Right lobe of liver (tissue), 6 donors: Measurements from ENCODE around the gene TUFM. TPM values are rescaled to one million over a fixed set of nuclear protein-coding genes. Genes with fewer than 3 reads are reported as not detected.

Experiments
- ATAC-seq, 4 donors: fragments of 200-7000 bp; cut with Tn5 transposase; one replicate each; pipeline ENCODE4 v1.9.1; 2020; ENCODE audit warnings: mild to moderate bottlenecking in 4 of 4, moderate library complexity in 4 of 4
- DNase-seq, 3 donors: peaks; one replicate each; pipeline ENCODE4 v3.0.0-alpha.2; 2020
- H3K27ac ChIP-seq, 3 donors: fragments of 200-600 bp; one replicate each; pipeline ENCODE4 v1.8.0; 2022
- H3K27me3 ChIP-seq, 2 donors: fragments of 200-600 bp; one replicate each; pipeline ENCODE4 v1.8.0; 2022
- H3K36me3 ChIP-seq, 4 donors: fragments of 200-600 bp; sonication (generic) in 1 of 4; one replicate each; pipeline versions ENCODE4 v1.5.1 to v1.8.0; 2017 to 2022; ENCODE audit warnings: control low read depth in 1 of 4
- H3K4me1 ChIP-seq, 4 donors: fragments of 200-600 bp; sonication (generic) in 1 of 4; one replicate each; pipeline versions ENCODE4 v1.5.1 to v1.8.0; 2017 to 2022; ENCODE audit warnings: control low read depth in 1 of 4
- H3K4me3 ChIP-seq, 3 donors: fragments of 200-600 bp; one replicate each; pipeline ENCODE4 v1.8.0; 2022
- H3K9me3 ChIP-seq, 4 donors: fragments of 200-600 bp; sonication (generic) in 1 of 4; one replicate each; pipeline versions ENCODE4 v1.5.1 to v1.8.0; 2017 to 2022; ENCODE audit warnings: control low read depth in 1 of 4
- CTCF ChIP-seq, 4 donors: fragments of 200-600 bp in 3 of 4; fragments of 450-650 bp in 1 of 4; IDR thresholded peaks; one replicate each; pipeline versions ENCODE4 v1.5.1 to v1.8.0; 2016 to 2022; ENCODE audit warnings: antibody characterized with exemption in 4 of 4, mild to moderate bottlenecking in 2 of 4
- POLR2A ChIP-seq: fragments of 450-650 bp; IDR thresholded peaks from one replicate; pipeline ENCODE4 v1.6.1; 2017; ENCODE audit warnings: antibody characterized with exemption, mild to moderate bottlenecking
- WGBS: methylation state at CpG from one replicate; pipeline ENCODE4 v1.1.6; 2018; ENCODE audit warnings: low coverage, low lambda C conversion rate; ENCODE audit not compliant: insufficient coverage; ENCODE audit errors: missing lambda C conversion rate; 5-methylcytosine and 5-hydroxymethylcytosine counted together
- intact Hi-C, 2 donors: fragments of 100-400 bp; cut with DNase I; formaldehyde crosslinking; loops; one replicate each; pipeline versions ENCODE4 v1.11.2 to v1.14.1; 2022
- total RNA-seq, 6 experiments: library from RNA; depleted of rRNA in 2 of 6; stranded (reverse); fragments of >200 nt in 2 of 6; fragmentation: NEBNext Ultra II Directional in 3 of 6; extraction: Animal tissue kit (Norgen Biotek cat#: 25700) in 3 of 6; gene quantifications; one replicate each; pipeline versions ENCODE4 v1.1.0 to v1.2.4, GENCODE V29; 2016 to 2023
- donor health status: DM: no; HTN: yes; CAD: no.
- donor health status: DM: no; HTN: no; CAD: no.
- donor health status: DM: no; HTN: no; CAD: no.
- donor health status: DM: no; HTN: yes; CAD: no.
- donor health status: DM: no; HTN: yes; CAD: no.

TUFM gene
- total RNA-seq, 6 experiments from 2014 or later = 103 to 169 (median 141) TPM

GRCh38 chr16:28865001-28865688, 19.0 kb upstream of the TUFM start:
- no peak for TF ChIP-seq CTCF (IDR thresholded peaks at IDR 0.05)
- no peak for TF ChIP-seq POLR2A
- Histone ChIP-seq H3K4me3 (no peak overlapping the region), H3K36me3 (peaks cover 0 to 34% (median 11%) of the 10 kb centered on the region in 4 donors), H3K9me3 (no peaks in the 10 kb centered on the region), H3K4me1 (peaks cover 0 to 17% (median 0%) of the 10 kb centered on the region in 4 donors), H3K27me3 (no peaks in the 10 kb centered on the region), H3K27ac (no peak overlapping the region)
- intact Hi-C loops = loop anchor here in 1 of 2 donors (10.0 kb wide), 1 partner anchor 50 kb away; no protein-coding TSS in a partner anchor
- ATAC-seq (no peak), DNase-seq (no peak)
- 78% methylated on average over 6 of the region's 12 CpGs for WGBS

GRCh38 chr16:28863929-28864793, 18.0 kb upstream of the TUFM start:
- Histone ChIP-seq H3K4me3 (peak overlapping the region; percentile 76 to 98 (median 93)), H3K36me3 (peaks cover 0 to 25% (median 6%) of the 10 kb centered on the region in 4 donors), H3K4me1 (peaks cover 0 to 17% (median 0%) of the 10 kb centered on the region in 4 donors), H3K27me3 (no peaks in the 10 kb centered on the region), H3K9me3 (no peaks in the 10 kb centered on the region), H3K27ac (peak overlapping the region; percentile 60 to 89 (median 84))
- intact Hi-C loops = loop anchor here in 1 of 2 donors (10.0 kb wide), 1 partner anchor 49 kb away; no protein-coding TSS in a partner anchor
- 5% methylated on average over 8 of the region's 42 CpGs for WGBS
- ATAC-seq (peak in 2 of 4 donors; percentile 1 to 5), DNase-seq (no peak)
- TF ChIP-seq POLR2A (no peak), CTCF (IDR thresholded peaks at IDR 0.05) (no peak)

- 68% methylated on average over 4 of the region's 4 CpGs for WGBS
- Histone ChIP-seq H3K9me3 (no peaks in the 10 kb centered on the region), H3K27ac (no peak overlapping the region), H3K27me3 (no peaks in the 10 kb centered on the region), H3K4me3 (no peak overlapping the region), H3K4me1 (peaks cover 0 to 6% (median 0%) of the 10 kb centered on the region in 4 donors), H3K36me3 (no peaks in the 10 kb centered on the region)
- ATAC-seq = no peak
- TF ChIP-seq CTCF (IDR thresholded peaks at IDR 0.05) (no peak), POLR2A (no peak)
- intact Hi-C loops = no loop called here
- no peak for DNase-seq
Measured at GRCh38 chr16:28859326-28859725, 13.2 kb upstream of the TUFM start.

GRCh38 chr16:28858421-28858820, 12.3 kb upstream of the TUFM start:
- DNase-seq = no peak
- no peak for ATAC-seq
- TF ChIP-seq POLR2A = no peak
- TF ChIP-seq CTCF (IDR thresholded peaks at IDR 0.05) = no peak
- H3K4me3 ChIP-seq = no peak overlapping the region
- H3K9me3 ChIP-seq = no peaks in the 10 kb centered on the region
- WGBS = 95% methylated on average over 6 of the region's 8 CpGs
- H3K36me3 ChIP-seq = no peaks in the 10 kb centered on the region
- intact Hi-C loops = no loop called here
- peaks cover 0 to 5% (median 0%) of the 10 kb centered on the region in 4 donors for H3K4me1 ChIP-seq
- no peak overlapping the region for H3K27ac ChIP-seq
- H3K27me3 ChIP-seq = no peaks in the 10 kb centered on the region
